Breast epithelium (tissue), 4 donors: ENCODE results near the gene RAB20. TPM values are rescaled to one million over a fixed set of nuclear protein-coding genes. Genes with fewer than 3 reads are reported as not detected.

Experiments
- DNase-seq, 2 donors: peaks; one replicate each; pipeline ENCODE4 v3.0.0-alpha.2; 2019; ENCODE audit warnings: low spot score in 2 of 2
- H3K27ac ChIP-seq, 2 donors: fragments of 200-600 bp; sonication (generic) in 1 of 2; one replicate each; pipeline ENCODE4 v1.5.1; 2016 to 2019; ENCODE audit warnings: mild to moderate bottlenecking in 1 of 2
- H3K27me3 ChIP-seq, 2 donors: fragments of 200-600 bp; sonication (generic) in 1 of 2; one replicate each; pipeline versions ENCODE4 v1.5.1 to v1.6.0; 2017 to 2019; ENCODE audit warnings: control low read depth in 1 of 2, mild to moderate bottlenecking in 1 of 2
- H3K36me3 ChIP-seq: fragments of 200-600 bp; one replicate; pipeline ENCODE4 v1.5.1; 2019
- H3K4me1 ChIP-seq, 2 donors: fragments of 200-600 bp; sonication (generic); one replicate each; pipeline ENCODE4 v1.5.1; 2016 to 2019; ENCODE audit warnings: control low read depth in 1 of 2
- H3K4me3 ChIP-seq, 3 donors: fragments of 200-600 bp; sonication (generic); 1 replicate in 2 of 3; 2 replicates in 1 of 3; pipeline ENCODE4 v1.5.1; 2016 to 2019; ENCODE audit warnings: mild to moderate bottlenecking in 3 of 3, moderate library complexity in 2 of 3
- H3K9me3 ChIP-seq, 2 donors: fragments of 200-600 bp; sonication (generic) in 1 of 2; one replicate each; pipeline ENCODE4 v1.5.1; 2016 to 2019; ENCODE audit warnings: control low read depth in 1 of 2
- POLR2A ChIP-seq: fragments of 450-650 bp; IDR thresholded peaks from one replicate; pipeline ENCODE4 v1.6.1; 2016; ENCODE audit warnings: antibody characterized with exemption, mild to moderate bottlenecking, moderate library complexity
- POLR2AphosphoS5 ChIP-seq, 3 donors: sonication (generic); formaldehyde crosslinking; IDR thresholded peaks; one replicate each; pipeline ENCODE4 v1.6.1; 2017; ENCODE audit warnings: antibody characterized with exemption in 3 of 3
- intact Hi-C: fragments of 100-400 bp; cut with DNase I; formaldehyde crosslinking; loops from one replicate; pipeline ENCODE4 v1.15.1; 2023; ENCODE audit warnings: low total_unique reads
- total RNA-seq, 3 donors: library from RNA; depleted of rRNA; stranded (reverse); fragments of >200 nt; gene quantifications; one replicate each; pipeline ENCODE4 v1.1.0, GENCODE V29; 2016
- TF ChIP-seq, protein P1 (sequence below), 3 donors: fragments of 450-650 bp; IDR thresholded peaks; one replicate each; pipeline ENCODE4 v1.5.1; 2016 to 2017; ENCODE audit warnings: antibody characterized with exemption in 3 of 3, mild to moderate bottlenecking in 3 of 3, moderate library complexity in 3 of 3

RAB20 gene
- total RNA-seq, 3 donors from 2014 or later: 25.8 to 33.4 (median 30.0) TPM

DNA sequence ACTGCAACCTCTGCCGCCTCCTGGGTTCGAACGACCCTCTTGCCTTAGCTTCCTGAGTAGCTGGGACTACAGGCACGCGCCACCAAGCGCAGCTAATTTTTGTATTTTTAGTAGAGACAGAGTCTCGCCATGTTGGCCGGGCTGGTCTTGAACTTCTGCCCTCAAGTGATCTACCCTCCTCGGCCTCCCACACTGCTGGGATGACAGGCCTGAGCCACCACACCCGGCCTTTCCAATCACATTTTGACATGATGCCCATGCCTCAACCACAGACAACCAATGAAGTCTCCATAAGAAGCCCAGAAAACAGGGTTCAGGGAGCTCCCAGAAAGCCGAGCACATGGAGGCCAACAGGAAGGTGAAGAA, 11.7 kb downstream of the RAB20 start:
- no peak for DNase-seq
- H3K4me1 ChIP-seq: no peaks in the 10 kb centered on the region
- intact Hi-C loops: loop anchor here (1.0 to 2.0 kb wide), 2 partner anchors 42 to 79 kb away; no protein-coding TSS in a partner anchor
- H3K9me3 ChIP-seq: no peaks in the 10 kb centered on the region
- no peak overlapping the region for H3K4me3 ChIP-seq
- TF ChIP-seq, protein P1, sequence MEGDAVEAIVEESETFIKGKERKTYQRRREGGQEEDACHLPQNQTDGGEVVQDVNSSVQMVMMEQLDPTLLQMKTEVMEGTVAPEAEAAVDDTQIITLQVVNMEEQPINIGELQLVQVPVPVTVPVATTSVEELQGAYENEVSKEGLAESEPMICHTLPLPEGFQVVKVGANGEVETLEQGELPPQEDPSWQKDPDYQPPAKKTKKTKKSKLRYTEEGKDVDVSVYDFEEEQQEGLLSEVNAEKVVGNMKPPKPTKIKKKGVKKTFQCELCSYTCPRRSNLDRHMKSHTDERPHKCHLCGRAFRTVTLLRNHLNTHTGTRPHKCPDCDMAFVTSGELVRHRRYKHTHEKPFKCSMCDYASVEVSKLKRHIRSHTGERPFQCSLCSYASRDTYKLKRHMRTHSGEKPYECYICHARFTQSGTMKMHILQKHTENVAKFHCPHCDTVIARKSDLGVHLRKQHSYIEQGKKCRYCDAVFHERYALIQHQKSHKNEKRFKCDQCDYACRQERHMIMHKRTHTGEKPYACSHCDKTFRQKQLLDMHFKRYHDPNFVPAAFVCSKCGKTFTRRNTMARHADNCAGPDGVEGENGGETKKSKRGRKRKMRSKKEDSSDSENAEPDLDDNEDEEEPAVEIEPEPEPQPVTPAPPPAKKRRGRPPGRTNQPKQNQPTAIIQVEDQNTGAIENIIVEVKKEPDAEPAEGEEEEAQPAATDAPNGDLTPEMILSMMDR (IDR thresholded peaks at IDR 0.05): no peak
- TF ChIP-seq POLR2A: no peak
- TF ChIP-seq POLR2AphosphoS5 (IDR thresholded peaks at IDR 0.05): no peak
- no peak overlapping the region for H3K27ac ChIP-seq
- no peaks in the 10 kb centered on the region for H3K36me3 ChIP-seq
- no peaks in the 10 kb centered on the region for H3K27me3 ChIP-seq

DNA sequence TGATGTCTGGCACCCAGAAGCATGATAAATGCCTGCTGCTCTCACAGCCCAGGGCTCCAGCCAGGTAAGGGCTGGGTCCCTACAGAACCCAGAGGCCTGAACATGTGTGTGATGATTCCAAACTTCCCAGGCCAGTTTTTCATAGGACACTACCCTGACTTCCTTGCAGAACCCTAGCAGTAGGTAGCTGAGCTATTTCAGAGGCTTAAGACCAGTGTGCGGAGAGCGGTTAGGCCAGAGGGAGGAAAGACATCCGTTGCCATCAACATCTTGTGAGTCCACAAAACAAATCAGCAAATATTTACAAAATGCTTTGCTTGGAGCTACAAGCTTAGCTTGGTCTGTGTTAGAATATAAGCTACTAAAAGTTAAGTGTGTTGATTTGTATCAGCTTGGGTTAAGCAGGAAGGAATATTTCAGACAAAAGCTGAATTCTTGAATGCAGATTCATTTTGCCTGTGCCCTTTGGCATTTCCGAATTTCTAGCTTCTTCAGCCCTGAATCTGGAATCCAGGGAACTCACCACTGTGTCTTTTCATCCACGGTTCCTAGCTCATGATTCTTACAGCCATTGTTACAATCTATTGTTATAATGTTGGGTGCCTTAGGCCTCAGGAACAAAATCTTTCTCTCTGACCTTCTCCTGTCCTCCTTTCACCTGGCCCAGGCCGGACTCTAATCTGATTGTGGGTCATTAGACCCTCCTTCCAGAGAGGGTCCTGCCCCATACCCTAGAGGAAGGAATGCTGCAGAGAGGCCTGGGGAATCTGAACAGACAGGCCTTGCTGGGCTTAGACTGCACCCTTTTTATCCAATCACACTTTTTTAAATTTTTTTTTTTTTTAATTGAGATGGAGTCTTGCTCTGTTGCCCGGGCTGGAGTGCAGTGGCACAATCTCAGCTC, 12.4 kb downstream of the RAB20 start:
- DNase-seq: no peak
- no peaks in the 10 kb centered on the region for H3K36me3 ChIP-seq
- no peak for TF ChIP-seq POLR2AphosphoS5 (IDR thresholded peaks at IDR 0.05)
- TF ChIP-seq, protein P1 (IDR thresholded peaks at IDR 0.05): no peak
- no peak for TF ChIP-seq POLR2A
- H3K27ac ChIP-seq: peak overlapping the region; percentile 36 to 53
- no peaks in the 10 kb centered on the region for H3K4me1 ChIP-seq
- H3K4me3 ChIP-seq: no peak overlapping the region
- H3K27me3 ChIP-seq: no peaks in the 10 kb centered on the region
- no peaks in the 10 kb centered on the region for H3K9me3 ChIP-seq
- intact Hi-C loops: no loop called here

DNA sequence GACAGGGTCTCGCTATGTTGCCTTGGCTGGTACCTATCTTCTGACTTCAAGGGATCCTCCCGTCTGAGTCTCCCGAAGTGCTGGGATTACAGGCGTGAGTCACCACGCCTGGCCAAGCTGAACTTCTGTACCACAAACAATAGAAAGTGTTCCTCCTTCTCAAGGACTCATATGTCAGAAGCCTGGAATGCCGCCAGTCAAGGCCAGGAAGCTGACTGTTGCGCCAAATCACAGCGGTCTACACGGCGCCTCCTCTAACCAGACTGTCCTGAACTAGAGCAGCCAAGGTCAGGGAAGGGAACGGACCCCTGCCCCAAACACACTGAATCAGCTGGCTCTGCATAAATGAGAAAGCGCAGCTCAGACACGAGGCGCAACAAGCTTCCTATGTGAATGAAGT, 14.6 kb downstream of the RAB20 start:
- no peaks in the 10 kb centered on the region for H3K4me1 ChIP-seq
- peak; percentile 77 to 90 for DNase-seq
- no peak overlapping the region for H3K4me3 ChIP-seq
- intact Hi-C loops: no loop called here
- H3K36me3 ChIP-seq: no peaks in the 10 kb centered on the region
- H3K27me3 ChIP-seq: no peaks in the 10 kb centered on the region
- TF ChIP-seq POLR2A (no peak), POLR2AphosphoS5 (IDR thresholded peaks at IDR 0.05) (peak in 1 of 3 donors; percentile 24)
- H3K27ac ChIP-seq: peak overlapping the region in 1 of 2 donors; percentile 16
- H3K9me3 ChIP-seq: no peaks in the 10 kb centered on the region

DNA sequence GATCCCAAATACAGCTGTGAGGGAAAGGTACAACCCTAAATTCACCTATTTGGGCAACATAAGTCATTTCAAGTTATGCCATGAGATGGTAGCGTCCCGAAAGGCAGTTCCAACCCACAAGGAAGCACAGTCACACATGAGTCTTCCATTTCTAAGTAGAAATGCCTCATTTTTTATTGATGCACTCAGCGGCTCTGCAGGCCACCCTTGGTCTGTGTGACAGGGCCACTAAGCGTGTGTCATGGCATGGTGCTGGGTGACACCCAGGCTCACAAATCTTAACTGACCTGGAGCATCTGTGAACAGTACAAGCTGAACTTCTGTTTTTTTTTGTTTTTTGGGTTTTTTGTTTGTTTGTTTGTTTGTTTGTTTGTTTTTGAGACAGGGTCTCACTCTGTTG, 15.1 kb downstream of the RAB20 start:
- TF ChIP-seq, protein P1 (IDR thresholded peaks at IDR 0.05): no peak
- TF ChIP-seq POLR2A: no peak
- no peak for TF ChIP-seq POLR2AphosphoS5 (IDR thresholded peaks at IDR 0.05)
- Histone ChIP-seq H3K4me1 (no peaks in the 10 kb centered on the region), H3K27me3 (no peaks in the 10 kb centered on the region), H3K36me3 (no peaks in the 10 kb centered on the region), H3K9me3 (no peaks in the 10 kb centered on the region), H3K27ac (no peak overlapping the region), H3K4me3 (no peak overlapping the region)
- intact Hi-C loops: no loop called here
- DNase-seq: no peak

DNA sequence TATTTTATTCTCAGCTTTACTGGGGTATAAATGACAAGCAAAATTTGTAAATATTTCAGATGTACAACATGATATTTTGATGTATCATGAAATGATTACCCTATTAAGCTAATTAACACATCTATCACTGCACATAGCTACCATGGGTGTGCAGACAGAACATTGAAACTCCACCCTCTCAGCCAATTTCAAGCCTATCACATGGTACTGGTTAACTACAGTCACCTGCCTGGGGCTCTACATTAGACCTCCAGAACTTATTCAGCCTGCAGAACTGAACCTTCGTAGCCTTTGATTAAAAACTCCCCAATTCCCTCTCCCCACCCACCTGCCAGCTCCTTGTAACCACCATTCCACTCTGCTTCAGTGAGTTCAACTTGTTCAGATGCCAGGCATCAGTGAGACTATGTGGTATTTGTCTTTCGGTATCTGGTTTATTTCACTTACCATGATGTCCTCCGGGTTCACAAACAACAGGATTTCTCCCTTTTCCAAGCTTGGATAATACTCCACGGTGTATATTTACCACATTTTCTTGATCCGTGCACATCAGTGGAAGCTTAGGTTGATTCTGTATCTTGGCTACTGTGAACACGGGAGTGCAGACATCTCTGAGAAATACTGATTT, 19.2 kb downstream of the RAB20 start:
- Histone ChIP-seq H3K4me1 (no peaks in the 10 kb centered on the region), H3K36me3 (no peaks in the 10 kb centered on the region), H3K27me3 (no peaks in the 10 kb centered on the region), H3K9me3 (no peaks in the 10 kb centered on the region), H3K4me3 (no peak overlapping the region), H3K27ac (no peak overlapping the region)
- intact Hi-C loops: no loop called here
- DNase-seq: no peak
- TF ChIP-seq POLR2A (no peak), POLR2AphosphoS5 (IDR thresholded peaks at IDR 0.05) (no peak)
- TF ChIP-seq, protein P1 (IDR thresholded peaks at IDR 0.05): no peak
